ENCODE results near the gene PFDN1. TPM values are rescaled to one million over a fixed set of nuclear protein-coding genes. Genes with fewer than 3 reads are reported as not detected.
A peak's percentile ranks its signal among the peaks of the same experiment; 100 is the strongest.

PFDN1 gene
- total and polyA plus RNA-seq, 9 of the 15 experiments (the other 6 are each of a cell fraction or from before 2014, with no cell fraction given), result 45.5 to 215 (median 78.0) TPM

GRCh38 chr5:140302786-140303639 lies at the start of gene PFDN1 (continued):
- no peak for TF ChIP-seq HEY1 (CRISPR knock-in tag; IDR thresholded peaks at IDR 0.05; ENCODE audit: borderline replicate concordance)
- TF ChIP-seq HMGXB4 (CRISPR knock-in tag; IDR thresholded peaks at IDR 0.05), result no peak
- TF ChIP-seq CBFA2T2 (conservative IDR thresholded peaks at IDR 0.05), result no peak
- TF ChIP-seq IRF1 (CRISPR knock-in tag; IDR thresholded peaks at IDR 0.05; ENCODE audit: borderline replicate concordance), result no peak
- TF ChIP-seq IRF2 (CRISPR knock-in tag; IDR thresholded peaks at IDR 0.05), result no peak
- no peak for TF ChIP-seq ZFP1 (CRISPR knock-in tag; IDR thresholded peaks at IDR 0.05)
- no peak for TF ChIP-seq RHOXF2B (CRISPR knock-in tag; conservative IDR thresholded peaks at IDR 0.05)
- no peak for TF ChIP-seq ZNF668 (CRISPR knock-in tag; IDR thresholded peaks at IDR 0.05)
- TF ChIP-seq ESRRA (IDR thresholded peaks at IDR 0.05; ENCODE audit: borderline replicate concordance, low read depth), result peak; percentile 54
- TF ChIP-seq ZNF224 (CRISPR knock-in tag; IDR thresholded peaks at IDR 0.05), result no peak
- TF ChIP-seq HINFP (tag; conservative IDR thresholded peaks at IDR 0.05; ENCODE audit: low read depth), result no peak
- no peak for TF ChIP-seq NR2C2 (CRISPR knock-in tag; IDR thresholded peaks at IDR 0.05)
- peak; percentile 44 for TF ChIP-seq NR2C2 (tag; IDR thresholded peaks at IDR 0.05)
- TF ChIP-seq GATA2 (CRISPR knock-in tag; IDR thresholded peaks at IDR 0.05), result peak; percentile 73
- TF ChIP-seq ZNF23 (CRISPR knock-in tag; IDR thresholded peaks at IDR 0.05), result no peak
- no peak for TF ChIP-seq SNRNP70 (optimal IDR thresholded peaks at IDR 0.05; ENCODE audit: low read depth, low read length)
- no peak for TF ChIP-seq ARID3A (IDR thresholded peaks at IDR 0.05; ENCODE audit: borderline replicate concordance, low read depth, low read length)
- no peak for TF ChIP-seq MECOM (CRISPR knock-in tag; IDR thresholded peaks at IDR 0.05)
- no peak for TF ChIP-seq PCBP2 (IDR thresholded peaks at IDR 0.05; ENCODE audit: low read depth, low read length, poor library complexity, severe bottlenecking)
- TF ChIP-seq TEAD1 (CRISPR knock-in tag; IDR thresholded peaks at IDR 0.05), result 0 out of 4 replicates have a peak, but pooled peaks of 1 of the 2 experiments have one; percentile 10
- no peak for TF ChIP-seq TEAD2 (tag; IDR thresholded peaks at IDR 0.05)
- peak; percentile 49; the same call in 1 of the 2 replicates for TF ChIP-seq FOXJ2 (tag; IDR thresholded peaks at IDR 0.05)

Measured in K562 (cell line).